GM18511 (cell line): ENCODE measurements around the gene RAB7B.

Source experiments
- ATAC-seq: cut with Tn5 transposase; IDR thresholded peaks from one replicate; pipeline ENCODE4 v1.9.1; 2021; ENCODE audit warnings: mild to moderate bottlenecking, moderate library complexity; ENCODE audit not compliant: unreplicated experiment

The RAB7B gene

DNA sequence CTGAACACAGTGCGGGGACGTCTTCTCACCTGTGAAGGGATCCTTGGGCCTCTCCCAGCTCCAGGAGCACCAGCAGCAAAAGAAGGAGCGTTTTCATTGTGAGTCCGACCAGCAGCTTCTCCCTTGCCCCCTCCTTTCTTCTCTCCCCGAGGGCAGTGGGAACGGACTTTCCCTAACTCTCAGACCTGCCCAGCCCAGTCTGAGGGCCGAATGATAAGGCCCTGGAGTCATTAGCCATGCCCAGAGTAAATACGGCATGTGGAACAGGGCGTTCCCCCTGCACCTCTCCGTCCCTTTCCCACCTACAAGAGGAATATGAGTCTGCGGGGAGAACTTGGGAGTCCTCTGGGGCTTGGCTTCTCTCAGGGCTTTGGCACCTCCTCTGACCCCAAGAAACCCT is 20.5 kb upstream of the RAB7B start, which contains the start of gene CTSE:
TSS of gene CTSE (minus strand) at position 201 of the 400 bp plus-strand sequence. CDS start at position 97, 104 bp downstream.
- ATAC-seq: no peak

DNA sequence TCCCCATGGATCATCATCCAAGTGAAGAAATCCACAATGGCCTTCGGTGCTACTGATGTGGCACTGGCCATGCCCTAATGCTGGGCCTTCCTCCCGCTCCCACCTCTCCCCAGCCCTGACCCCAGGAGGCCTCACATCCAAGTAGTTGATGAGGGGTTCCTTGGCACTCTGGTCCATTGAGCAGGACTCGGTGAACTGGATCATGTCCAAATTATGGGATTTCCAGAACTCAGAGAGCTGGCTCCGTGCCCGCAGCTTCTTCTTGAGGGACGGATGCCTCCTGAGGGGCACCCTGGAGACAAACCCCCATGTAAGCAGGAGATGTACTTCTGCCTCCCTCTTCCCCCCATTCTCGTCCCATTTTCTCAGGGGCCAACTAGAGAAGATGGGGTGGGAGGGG is 19.6 kb upstream of the RAB7B start:
- no peak for ATAC-seq

- no peak for ATAC-seq
Observed at GRCh38 chr1:206021626-206022365, 18.6 kb upstream of the RAB7B start.

DNA sequence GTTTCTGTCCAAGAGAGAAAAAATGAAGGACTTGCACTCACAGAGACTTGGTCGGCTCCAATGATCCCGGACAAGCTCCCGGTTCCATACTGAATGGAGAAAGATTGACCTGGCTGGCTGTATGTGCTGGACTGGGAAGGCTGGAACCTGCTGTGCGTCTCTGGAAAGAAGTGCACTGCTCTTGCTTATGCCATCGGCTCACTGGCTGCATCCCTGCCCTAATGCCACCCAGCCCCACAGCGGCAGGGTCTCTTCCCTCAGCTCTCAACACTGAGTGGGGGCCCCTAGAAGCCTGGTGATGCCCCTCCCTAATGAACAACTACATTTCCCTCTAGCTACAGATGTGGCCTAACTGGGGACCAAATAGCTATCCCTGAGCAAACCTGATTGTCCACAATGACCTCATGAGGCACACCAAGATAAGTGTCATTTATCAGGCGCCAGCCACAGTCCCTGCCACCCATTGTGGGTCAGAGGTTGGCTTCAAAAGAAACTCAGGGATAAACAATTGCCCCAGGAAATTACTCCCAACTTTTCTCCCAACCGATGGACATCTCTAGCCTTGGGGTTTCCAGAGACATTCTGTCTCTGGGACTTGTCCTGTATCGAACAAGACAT is 17.9 kb upstream of the RAB7B start:
- ATAC-seq: no peak

DNA sequence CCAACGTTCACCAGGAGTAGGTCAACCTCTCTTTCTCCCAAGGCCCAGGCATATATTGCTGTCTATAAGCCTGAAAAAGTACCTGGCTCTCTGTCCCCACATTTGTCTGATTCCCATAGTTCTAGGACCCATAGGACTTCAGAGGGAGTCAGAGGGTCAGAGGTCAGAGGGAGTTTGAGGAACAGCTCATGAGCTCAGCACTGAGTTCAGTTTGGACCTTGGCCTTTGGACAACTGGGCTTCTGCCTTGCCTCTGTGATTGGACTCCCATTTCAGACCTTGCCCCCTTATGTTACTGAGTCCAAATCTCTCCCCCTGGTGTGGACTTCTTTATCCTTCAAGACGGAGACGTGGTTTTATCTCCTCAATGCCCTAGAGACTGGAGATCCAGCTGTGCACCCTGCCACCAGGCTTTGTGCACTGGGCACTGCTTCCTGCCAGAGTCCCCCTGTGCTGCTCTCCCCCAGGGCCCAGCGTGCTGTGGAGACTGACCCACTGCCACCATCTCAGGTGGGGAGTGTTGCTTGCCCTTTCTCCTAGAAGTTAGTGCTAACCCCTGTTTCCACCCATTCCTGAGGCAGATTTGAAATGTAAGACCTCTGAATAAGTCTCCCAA is 17.3 kb upstream of the RAB7B start:
- ATAC-seq: no peak

DNA sequence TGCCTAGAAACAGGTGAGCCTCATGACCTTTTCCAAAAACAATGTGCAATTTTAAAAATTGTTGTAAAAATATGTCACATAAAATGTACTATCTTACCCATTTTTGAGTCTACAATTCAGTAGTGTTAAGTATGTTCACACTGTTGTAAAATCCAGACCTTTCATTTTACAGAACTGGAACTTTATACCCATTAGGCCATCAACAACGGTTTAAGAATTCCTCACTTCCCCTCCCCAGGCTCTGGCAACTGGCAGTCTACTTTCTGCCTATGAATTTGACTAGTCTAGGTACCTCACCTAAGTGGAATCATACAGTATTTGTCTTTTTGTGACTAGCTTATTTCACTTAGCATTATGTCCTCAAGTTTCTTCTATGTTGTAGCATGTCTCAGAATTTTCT is 11.9 kb upstream of the RAB7B start:
- ATAC-seq: no peak

DNA sequence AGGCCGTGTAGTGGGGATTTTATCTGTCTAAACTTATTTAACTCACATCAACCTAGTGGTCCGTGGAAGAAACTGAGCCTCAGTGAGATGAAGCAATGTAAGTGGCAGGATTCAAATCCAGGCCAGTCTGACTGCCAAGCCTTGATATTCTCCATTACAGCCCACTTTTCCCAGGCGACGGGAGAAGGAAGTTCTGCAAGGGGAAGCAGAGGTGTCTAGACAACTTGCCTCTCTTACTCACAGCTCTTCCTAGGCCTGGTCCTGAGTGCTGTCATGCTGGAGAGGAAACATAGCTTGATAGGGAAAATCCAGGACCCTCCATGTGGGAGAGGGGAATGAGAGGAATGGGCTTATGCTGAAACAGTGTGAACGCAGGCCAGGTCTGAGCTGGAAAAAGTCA is 11.4 kb upstream of the RAB7B start:
- ATAC-seq: no peak

- no peak for ATAC-seq
Observed at GRCh38 chr1:206013026-206013795, 10.0 kb upstream of the RAB7B start.

DNA sequence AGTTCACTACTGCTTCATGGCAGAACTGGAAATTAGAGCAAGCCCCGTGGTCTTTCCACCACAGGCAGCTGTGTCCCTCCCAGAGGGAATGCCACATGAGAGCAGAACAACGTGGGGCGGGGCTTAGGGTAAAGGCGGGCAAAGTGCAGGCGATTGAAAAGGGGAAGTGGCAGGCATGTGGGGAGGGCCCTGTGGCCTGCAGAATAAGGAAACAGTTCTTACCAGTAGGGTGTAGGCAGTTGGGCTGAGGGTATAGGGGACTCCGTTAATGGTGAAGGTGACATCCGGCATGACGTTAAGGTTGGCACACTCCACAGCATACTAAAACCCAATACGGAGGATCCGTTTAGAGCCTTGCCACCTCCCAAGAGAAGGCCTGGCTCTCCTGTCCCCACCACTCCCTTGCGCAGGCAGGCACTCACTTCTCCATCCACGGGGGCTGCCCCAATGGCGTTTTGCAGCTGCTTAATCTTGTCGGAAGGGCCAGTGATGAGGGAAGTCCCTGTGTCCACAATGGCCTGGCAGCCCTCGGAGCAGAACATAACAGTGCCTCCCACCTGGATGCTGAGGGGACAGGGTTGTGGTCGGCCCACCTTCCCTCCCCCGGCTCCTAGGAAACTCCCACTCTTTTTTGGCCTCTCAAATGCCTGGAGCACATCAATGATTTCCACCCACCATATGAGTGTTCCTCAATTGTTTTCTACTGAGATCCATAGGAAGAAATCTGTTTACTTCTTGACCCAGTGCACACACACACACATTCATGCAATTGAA is 9.1 kb upstream of the RAB7B start:
- ATAC-seq: peak; percentile 98

DNA sequence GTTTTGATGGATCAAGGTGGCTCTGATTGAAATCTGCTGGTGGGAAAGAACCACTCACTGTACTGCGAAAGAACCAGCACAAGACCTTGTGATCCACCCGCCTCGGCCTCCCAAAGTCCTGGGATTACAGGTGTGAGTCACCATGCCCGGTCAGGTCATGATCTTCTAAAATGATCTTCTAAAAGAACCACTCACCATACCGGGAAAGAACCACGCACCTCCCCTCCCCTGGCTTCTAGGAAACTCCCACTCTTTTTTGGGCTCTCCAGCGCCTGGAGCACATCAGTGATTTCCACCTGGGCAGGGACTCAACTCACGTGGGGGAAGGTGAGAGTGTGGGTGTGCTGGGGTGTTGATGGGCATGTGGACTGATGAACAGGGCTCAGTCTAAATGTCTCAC is 7.9 kb upstream of the RAB7B start:
- ATAC-seq: no peak

DNA sequence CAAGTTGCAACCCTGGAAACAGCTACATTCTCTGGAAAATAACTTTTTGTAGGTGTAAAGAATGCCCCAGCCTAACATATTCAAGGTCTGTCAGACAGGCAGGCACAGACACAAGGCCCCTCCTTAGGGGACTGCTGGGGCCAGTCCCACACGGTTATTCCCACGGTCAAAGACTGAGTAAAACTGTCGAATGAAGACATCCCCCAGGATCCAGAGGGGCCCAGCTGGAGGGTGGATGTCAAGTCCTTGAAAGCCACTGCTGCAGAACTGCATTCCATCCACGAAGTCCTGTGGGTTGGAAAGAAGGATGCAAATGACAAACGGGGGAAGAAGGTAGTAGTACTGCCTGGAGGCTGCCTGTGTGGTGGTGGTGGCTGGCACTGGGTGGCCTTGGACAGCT is 6.9 kb upstream of the RAB7B start:
- no peak for ATAC-seq

- ATAC-seq: no peak
Observed at GRCh38 chr1:206006946-206007345, 3.8 kb upstream of the RAB7B start.

DNA sequence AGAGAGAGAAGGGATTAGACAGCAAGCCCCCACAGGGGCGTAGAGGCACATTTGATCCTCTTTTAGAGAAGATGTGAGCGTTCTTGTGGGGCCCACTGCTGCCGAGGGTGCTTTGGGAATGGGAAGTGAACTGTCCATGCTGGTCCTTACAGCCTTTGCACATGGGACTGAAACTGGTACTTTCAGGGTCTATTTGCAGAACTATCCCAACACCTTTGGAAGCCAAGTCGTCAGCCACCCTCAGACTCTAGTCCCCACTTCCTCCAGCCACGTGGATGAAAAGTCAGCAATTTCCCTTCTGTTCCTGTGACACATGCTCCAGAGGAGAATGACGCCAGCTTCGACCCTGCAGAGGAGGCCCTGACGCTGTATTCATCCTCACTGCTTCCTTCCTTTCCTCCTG is 2.6 kb upstream of the RAB7B start:
- ATAC-seq: no peak

GRCh38 chr1:206005234-206005633 is 2.0 kb upstream of the RAB7B start:
- ATAC-seq: no peak

DNA sequence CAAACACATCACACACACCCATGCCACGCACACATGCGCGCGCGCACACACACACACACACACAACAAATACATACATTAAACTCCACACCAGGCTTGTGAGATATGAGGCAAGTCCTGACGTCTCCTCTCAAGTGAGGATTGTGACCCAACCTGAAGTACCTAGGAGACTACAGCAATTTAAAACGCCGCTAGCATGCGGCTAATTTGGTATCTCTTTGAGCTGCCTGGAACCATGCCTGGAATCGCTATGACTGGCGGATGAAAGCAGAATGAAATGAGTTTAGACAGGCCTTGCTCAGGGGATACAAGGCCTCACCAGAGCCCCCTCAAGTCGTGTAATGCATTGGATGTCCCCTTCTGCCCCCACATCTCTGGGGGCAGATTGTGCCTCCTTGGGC is 1.6 kb upstream of the RAB7B start:
- ATAC-seq: no peak

DNA sequence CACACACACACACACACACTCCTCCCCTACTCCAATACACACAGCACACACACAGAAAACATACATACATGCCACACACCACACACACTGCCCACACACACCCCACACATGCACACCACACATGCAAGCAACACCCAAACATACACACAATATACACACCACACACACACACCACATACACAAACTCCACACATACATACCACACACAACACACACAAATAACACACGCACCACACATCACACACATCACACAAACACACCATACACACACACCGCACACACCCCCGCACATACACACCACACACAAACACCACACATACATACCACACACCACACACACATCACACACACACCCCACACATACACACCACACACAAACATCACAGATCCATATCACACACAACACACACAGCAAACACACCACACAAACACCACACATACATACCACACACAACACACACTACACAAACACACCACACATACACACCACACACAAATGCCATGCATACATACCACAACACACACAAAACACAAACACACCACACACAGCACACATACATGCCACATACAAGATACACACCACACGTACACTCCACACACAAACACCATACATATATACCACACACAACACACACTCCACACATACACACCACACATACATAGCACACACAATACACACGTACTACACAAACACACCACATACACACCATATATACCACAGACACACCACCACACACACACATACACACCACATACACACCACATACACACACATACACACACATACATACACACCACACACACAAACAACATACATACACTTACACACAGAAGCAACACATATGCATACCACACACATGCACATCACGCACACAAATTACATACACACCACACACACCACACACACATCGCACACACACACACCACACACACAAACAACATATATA is 932 bp upstream of the RAB7B start:
- no peak for ATAC-seq

DNA sequence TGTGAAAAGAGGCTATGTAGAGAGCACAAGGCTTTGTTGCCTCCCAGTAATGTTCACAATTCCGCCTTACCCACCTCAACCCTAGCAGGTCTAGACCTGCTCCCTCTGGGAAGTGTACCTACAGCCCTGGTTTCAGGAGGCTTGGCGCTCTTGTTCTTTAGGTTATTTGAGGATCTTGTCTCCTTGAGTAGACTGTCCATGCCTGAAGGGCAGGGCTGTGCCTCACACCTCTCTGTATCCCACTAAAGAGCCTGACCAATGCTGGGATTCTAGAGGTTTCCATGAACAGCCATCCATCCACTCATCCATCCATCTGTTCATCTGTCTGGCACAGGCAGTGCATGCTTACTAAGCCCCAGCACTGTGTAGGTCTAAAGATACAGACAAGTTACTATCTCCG is 1.0 kb downstream of the RAB7B start:
- ATAC-seq: no peak

DNA sequence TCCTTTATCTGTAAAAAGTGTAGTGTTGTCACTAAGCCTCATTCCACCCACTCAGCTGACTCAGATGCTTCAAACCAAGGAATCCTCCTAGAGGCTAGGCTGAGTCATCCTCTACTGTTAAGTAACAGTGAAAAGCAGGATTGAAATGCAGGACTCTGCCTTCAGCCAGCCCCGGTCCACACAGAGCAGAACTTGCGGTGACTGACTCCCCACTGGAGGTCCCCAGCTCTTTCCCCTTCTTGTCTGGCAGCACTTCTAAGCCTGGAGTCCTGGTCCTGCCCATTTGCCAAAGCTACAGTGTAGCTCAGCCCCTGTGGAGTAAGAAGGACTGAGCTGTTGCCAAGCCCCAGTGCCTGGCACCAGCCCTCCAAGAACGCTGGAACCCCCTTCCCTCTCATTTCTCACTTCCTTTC is 1.7 kb downstream of the RAB7B start:
- no peak for ATAC-seq

DNA sequence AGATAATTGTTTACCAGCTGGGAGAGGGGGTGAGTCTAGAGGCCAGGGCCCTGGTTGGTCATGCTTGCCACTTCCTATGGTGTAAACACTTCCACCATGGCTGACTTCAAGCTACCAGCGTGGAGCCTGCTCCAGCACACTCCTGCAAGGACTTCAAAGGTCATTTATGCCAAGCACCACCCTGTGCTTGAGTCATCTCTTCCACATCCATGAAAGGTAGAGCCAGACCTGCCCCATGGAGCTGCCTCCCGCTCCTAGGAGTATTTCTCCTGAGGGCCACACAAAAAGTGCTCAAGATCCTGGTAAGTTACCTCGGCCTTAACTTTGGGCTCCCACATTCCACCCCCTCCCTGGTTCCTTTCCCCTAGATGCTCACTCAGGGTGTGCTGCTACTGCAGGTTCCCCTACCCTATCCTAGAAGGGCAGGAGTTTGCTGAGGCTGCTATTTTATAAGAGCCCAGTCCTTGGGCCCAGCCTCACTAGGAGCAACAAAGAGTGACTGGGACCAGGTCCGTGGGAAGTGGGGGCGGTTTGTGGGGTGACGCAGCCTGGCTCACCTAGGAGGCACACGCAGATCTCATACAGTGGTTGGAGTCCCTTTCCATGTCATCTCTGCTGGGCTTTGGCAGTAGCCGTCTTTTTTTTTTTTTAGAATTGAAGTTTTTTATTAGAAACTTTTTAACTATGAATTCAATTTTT is 2.4 kb downstream of the RAB7B start:
- ATAC-seq: no peak
